K562 (cell line): ENCODE results near the gene PTPN7. TPM values are rescaled to one million over a fixed set of nuclear protein-coding genes. Genes with fewer than 3 reads are reported as not detected.

Experiments
- ATF7 ChIP-seq: fragments of 450-650 bp; IDR thresholded peaks from 2 replicates; pipeline ENCODE4 v1.7.1; 2014; ENCODE audit warnings: mild to moderate bottlenecking, moderate library complexity
- BACH1 ChIP-seq: fragments of 200-800 bp; sonication (Bioruptor generic); IDR thresholded peaks from 2 replicates; pipeline ENCODE4 v1.6.1; 2016; ENCODE audit warnings: missing genetic modification characterization, missing compliant biosample characterization
- CAMTA2 ChIP-seq: fragments of 250-450 bp; sonication (Bioruptor Pico); conservative IDR thresholded peaks from 2 replicates; pipeline ENCODE4 v1.5.1; 2022
- ESRRA ChIP-seq: fragments of 450-650 bp; IDR thresholded peaks from 2 replicates; pipeline ENCODE4 v1.6.1; 2014; ENCODE audit warnings: low read depth, mild to moderate bottlenecking, moderate library complexity, borderline replicate concordance
- FIP1L1 ChIP-seq: fragments of 200-400 bp; formaldehyde crosslinking; IDR thresholded peaks from 2 replicates; pipeline ENCODE4 v1.6.1; 2018; ENCODE audit warnings: mild to moderate bottlenecking, low read depth, low read length; ENCODE audit not compliant: poor library complexity, severe bottlenecking
- NFIC ChIP-seq: fragments of 450-650 bp; IDR thresholded peaks from 2 replicates; pipeline ENCODE4 v1.6.1; 2017; ENCODE audit warnings: mild to moderate bottlenecking, inconsistent platforms
- PHF8 ChIP-seq: fragments of 200-600 bp; sonication (generic); IDR thresholded peaks from 2 replicates; pipeline ENCODE4 v1.6.1; 2012; ENCODE audit warnings: mixed run types, mild to moderate bottlenecking, inconsistent platforms, low read length, moderate library complexity, borderline replicate concordance
- RB1 ChIP-seq: fragments of 450-650 bp; IDR thresholded peaks from 2 replicates; pipeline ENCODE4 v1.6.1; 2017; ENCODE audit warnings: low read depth, mild to moderate bottlenecking
- RBBP5 ChIP-seq: fragments of 200-600 bp; sonication (generic); IDR thresholded peaks from 2 replicates; pipeline ENCODE4 v1.6.1; 2012; ENCODE audit warnings: borderline replicate concordance, mild to moderate bottlenecking, low read length, control low read depth, inconsistent platforms; ENCODE audit not compliant: insufficient read depth, poor library complexity, severe bottlenecking
- SRF ChIP-seq, 2 experiments: fragments of 250-450, 450-650 bp in 1 of 2; sonication (Bioruptor Pico) in 1 of 2; sonication (generic) in 1 of 2; formaldehyde crosslinking; IDR thresholded peaks; 2 replicates each; pipeline versions ENCODE4 v1.5.0 to v1.5.1; 2020 to 2022; ENCODE audit warnings: mild to moderate bottlenecking in 1 of 2, missing genetic modification reagents in 1 of 2
- SRSF1 ChIP-seq: fragments of 200-400 bp; formaldehyde crosslinking; IDR thresholded peaks from 2 replicates; pipeline ENCODE4 v1.6.1; 2017; ENCODE audit warnings: mild to moderate bottlenecking, low read depth, low read length, moderate library complexity
- ZNF77 ChIP-seq: fragments of 250-450 bp; sonication (Bioruptor Pico); IDR thresholded peaks from 2 replicates; pipeline ENCODE4 v1.5.0; 2020
- ZNF79 ChIP-seq: fragments of 250-450 bp; sonication (Bioruptor Pico); IDR thresholded peaks from 2 replicates; pipeline ENCODE4 v1.4.0; 2020; ENCODE audit warnings: low read depth, mild to moderate bottlenecking, moderate library complexity
- polyA plus RNA-seq, 8 experiments: library from polyadenylated mRNA; depleted of rRNA in 4 of 8; stranded (reverse) in 5 of 8; unstranded in 3 of 8; fragments of >200 nt; fragmentation: Nextera tagmentation in 2 of 8; fragmentation: Illumina TruSeq in 1 of 8; extraction: Ambion mirVana in 2 of 8; extraction: Trizol in 1 of 8; gene quantifications; 2 replicates each; pipeline versions ENCODE4 v1.2.1 to v1.2.3, GENCODE V29; 2011 to 2014; ENCODE audit warnings: inconsistent platforms in 1 of 8, missing spikeins in 1 of 8
- total RNA-seq, 7 experiments: library from RNA; depleted of rRNA in 6 of 7; stranded (reverse); fragments of >200 nt in 6 of 7; fragmentation: Illumina TruSeq in 2 of 7; extraction: Trizol in 2 of 7; gene quantifications; 2 replicates each; pipeline versions ENCODE4 v1.2.1 to v1.2.3, GENCODE V29; 2011 to 2021; ENCODE audit warnings: low replicate concordance in 1 of 7
- TF ChIP-seq, protein P1 (sequence below): fragments of 250-450 bp; sonication (Bioruptor Pico); IDR thresholded peaks from 2 replicates; pipeline ENCODE4 v1.5.0; 2020; ENCODE audit warnings: mild to moderate bottlenecking, borderline replicate concordance
- TF ChIP-seq, protein P2 (sequence below): fragments of 150-350 bp; conservative IDR thresholded peaks from 2 replicates; pipeline ENCODE4 v1.6.1; 2014; ENCODE audit warnings: low read length
- TF ChIP-seq, protein P3 (sequence below): fragments of 450-650 bp; formaldehyde crosslinking; IDR thresholded peaks from 2 replicates; pipeline ENCODE4 v1.4.0; 2022; ENCODE audit warnings: mild to moderate bottlenecking, moderate library complexity
- TF ChIP-seq, protein P4 (sequence below): fragments of 250-450 bp; sonication (Bioruptor Pico); IDR thresholded peaks from 2 replicates; pipeline ENCODE4 v1.5.0; 2021
- TF ChIP-seq, protein P5 (sequence below): fragments of 250-450 bp; sonication (Bioruptor Pico); IDR thresholded peaks from 2 replicates; pipeline ENCODE4 v1.8.0; 2021; ENCODE audit warnings: mild to moderate bottlenecking, moderate library complexity

Gene PTPN7
- total and polyA plus RNA-seq, 9 of the 15 experiments (the other 6 are each of a cell fraction or from before 2014, with no cell fraction given), result 18.7 to 144 (median 120) TPM

DNA sequence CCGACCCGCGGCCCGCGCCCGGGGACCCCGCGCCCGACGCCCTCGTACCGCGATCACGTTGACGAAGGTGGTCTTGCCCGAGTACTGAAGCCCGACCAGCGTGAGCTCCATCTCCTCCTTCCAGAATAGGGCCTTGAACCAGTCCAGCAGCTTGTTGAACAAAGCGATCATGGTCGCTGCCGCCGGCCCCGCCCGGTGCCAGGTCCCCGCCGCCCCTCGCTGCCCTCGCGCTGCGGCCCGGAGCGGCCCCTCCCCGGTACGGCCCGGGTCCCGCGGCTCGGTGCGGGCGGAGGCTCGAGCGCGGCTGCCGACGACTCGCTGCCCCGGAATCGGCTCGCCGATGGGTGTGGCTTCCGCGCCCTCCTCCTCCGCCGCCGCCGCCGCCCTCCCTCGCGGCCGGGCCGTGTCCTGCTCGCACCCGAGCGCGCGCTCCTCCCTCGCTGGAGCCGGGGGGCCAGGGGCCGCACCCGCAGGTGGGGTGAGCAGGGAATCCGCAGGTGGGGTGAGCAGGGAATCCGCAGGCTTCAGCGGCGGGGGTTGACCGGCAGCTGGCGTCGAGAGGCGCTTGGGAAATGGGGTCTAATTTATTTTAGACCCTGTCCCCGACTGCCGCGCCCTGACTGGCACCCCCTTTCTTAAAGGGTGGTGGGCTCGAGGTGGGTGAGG, 15.9 kb downstream of the PTPN7 start, which contains the start of gene ARL8A (continued):
- TF ChIP-seq, protein P1, sequence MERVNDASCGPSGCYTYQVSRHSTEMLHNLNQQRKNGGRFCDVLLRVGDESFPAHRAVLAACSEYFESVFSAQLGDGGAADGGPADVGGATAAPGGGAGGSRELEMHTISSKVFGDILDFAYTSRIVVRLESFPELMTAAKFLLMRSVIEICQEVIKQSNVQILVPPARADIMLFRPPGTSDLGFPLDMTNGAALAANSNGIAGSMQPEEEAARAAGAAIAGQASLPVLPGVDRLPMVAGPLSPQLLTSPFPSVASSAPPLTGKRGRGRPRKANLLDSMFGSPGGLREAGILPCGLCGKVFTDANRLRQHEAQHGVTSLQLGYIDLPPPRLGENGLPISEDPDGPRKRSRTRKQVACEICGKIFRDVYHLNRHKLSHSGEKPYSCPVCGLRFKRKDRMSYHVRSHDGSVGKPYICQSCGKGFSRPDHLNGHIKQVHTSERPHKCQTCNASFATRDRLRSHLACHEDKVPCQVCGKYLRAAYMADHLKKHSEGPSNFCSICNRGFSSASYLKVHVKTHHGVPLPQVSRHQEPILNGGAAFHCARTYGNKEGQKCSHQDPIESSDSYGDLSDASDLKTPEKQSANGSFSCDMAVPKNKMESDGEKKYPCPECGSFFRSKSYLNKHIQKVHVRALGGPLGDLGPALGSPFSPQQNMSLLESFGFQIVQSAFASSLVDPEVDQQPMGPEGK (CRISPR knock-in tag), result no peak
- TF ChIP-seq BACH1 (tag) (no peak), CAMTA2 (CRISPR knock-in tag) (no peak), ZNF77 (no peak), RBBP5 (peak; percentile 67), SRF (CRISPR knock-in tag; IDR thresholded peaks at IDR 0.05) (peak in 1 of 2 experiments; percentile 24; a peak in 1 of 4 replicates), RB1 (peak; percentile 75; the same call in 1 of the 2 replicates), ESRRA (0 out of 2 replicates have a peak, but pooled peaks have one; percentile 28), ZNF79 (CRISPR knock-in tag) (no peak), FIP1L1 (peak; percentile 72), NFIC (0 out of 2 replicates have a peak, but pooled peaks have one; percentile 5), SRSF1 (no peak), ATF7 (peak; percentile 49; the same call in 1 of the 2 replicates), PHF8 (peak; percentile 81; the same call in 1 of the 2 replicates)
- TF ChIP-seq, protein P2, sequence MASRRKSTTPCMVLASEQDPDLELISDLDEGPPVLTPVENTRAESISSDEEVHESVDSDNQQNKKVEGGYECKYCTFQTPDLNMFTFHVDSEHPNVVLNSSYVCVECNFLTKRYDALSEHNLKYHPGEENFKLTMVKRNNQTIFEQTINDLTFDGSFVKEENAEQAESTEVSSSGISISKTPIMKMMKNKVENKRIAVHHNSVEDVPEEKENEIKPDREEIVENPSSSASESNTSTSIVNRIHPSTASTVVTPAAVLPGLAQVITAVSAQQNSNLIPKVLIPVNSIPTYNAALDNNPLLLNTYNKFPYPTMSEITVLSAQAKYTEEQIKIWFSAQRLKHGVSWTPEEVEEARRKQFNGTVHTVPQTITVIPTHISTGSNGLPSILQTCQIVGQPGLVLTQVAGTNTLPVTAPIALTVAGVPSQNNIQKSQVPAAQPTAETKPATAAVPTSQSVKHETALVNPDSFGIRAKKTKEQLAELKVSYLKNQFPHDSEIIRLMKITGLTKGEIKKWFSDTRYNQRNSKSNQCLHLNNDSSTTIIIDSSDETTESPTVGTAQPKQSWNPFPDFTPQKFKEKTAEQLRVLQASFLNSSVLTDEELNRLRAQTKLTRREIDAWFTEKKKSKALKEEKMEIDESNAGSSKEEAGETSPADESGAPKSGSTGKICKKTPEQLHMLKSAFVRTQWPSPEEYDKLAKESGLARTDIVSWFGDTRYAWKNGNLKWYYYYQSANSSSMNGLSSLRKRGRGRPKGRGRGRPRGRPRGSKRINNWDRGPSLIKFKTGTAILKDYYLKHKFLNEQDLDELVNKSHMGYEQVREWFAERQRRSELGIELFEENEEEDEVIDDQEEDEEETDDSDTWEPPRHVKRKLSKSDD, result no peak
- TF ChIP-seq, protein P3, sequence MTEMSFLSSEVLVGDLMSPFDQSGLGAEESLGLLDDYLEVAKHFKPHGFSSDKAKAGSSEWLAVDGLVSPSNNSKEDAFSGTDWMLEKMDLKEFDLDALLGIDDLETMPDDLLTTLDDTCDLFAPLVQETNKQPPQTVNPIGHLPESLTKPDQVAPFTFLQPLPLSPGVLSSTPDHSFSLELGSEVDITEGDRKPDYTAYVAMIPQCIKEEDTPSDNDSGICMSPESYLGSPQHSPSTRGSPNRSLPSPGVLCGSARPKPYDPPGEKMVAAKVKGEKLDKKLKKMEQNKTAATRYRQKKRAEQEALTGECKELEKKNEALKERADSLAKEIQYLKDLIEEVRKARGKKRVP (CRISPR knock-in tag), result peak; percentile 46; the same call in 1 of the 2 replicates
- TF ChIP-seq, protein P4, sequence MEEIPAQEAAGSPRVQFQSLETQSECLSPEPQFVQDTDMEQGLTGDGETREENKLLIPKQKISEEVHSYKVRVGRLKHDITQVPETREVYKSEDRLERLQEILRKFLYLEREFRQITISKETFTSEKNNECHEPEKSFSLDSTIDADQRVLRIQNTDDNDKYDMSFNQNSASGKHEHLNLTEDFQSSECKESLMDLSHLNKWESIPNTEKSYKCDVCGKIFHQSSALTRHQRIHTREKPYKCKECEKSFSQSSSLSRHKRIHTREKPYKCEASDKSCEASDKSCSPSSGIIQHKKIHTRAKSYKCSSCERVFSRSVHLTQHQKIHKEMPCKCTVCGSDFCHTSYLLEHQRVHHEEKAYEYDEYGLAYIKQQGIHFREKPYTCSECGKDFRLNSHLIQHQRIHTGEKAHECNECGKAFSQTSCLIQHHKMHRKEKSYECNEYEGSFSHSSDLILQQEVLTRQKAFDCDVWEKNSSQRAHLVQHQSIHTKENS, result no peak
- TF ChIP-seq, protein P5, sequence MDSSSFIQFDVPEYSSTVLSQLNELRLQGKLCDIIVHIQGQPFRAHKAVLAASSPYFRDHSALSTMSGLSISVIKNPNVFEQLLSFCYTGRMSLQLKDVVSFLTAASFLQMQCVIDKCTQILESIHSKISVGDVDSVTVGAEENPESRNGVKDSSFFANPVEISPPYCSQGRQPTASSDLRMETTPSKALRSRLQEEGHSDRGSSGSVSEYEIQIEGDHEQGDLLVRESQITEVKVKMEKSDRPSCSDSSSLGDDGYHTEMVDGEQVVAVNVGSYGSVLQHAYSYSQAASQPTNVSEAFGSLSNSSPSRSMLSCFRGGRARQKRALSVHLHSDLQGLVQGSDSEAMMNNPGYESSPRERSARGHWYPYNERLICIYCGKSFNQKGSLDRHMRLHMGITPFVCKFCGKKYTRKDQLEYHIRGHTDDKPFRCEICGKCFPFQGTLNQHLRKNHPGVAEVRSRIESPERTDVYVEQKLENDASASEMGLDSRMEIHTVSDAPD (CRISPR knock-in tag), result no peak
